ENCODE measurements around the gene PSMD9. TPM values are rescaled to one million over a fixed set of nuclear protein-coding genes. Genes with fewer than 3 reads are reported as not detected.

The PSMD9 gene
- total RNA-seq, 1 experiment from 2014 or later, result 66.0 TPM

GRCh38 chr12:121930862-121931261 is 42.3 kb downstream of the PSMD9 start:
- no peaks in the 10 kb centered on the region for H3K36me3 Mint-ChIP-seq (ENCODE audit: insufficient read depth, unreplicated experiment)
- H3K27me3 Mint-ChIP-seq (ENCODE audit: unreplicated experiment), result no peaks in the 10 kb centered on the region
- H3K4me1 Mint-ChIP-seq (ENCODE audit: low read depth, unreplicated experiment), result peaks cover 14% of the 10 kb centered on the region
- intact Hi-C loops (cut with micrococcal nuclease; ENCODE audit: unreplicated experiment), result no loop called here
- no peaks in the 10 kb centered on the region for H3K9me3 Mint-ChIP-seq (ENCODE audit: low read depth, unreplicated experiment)
- TF ChIP-seq CTCF (IDR thresholded peaks at IDR 0.05; ENCODE audit: unreplicated experiment), result no peak
- no peak overlapping the region for H3K4me3 Mint-ChIP-seq (ENCODE audit: low read depth, unreplicated experiment)
- no peak for DNase-seq
- no TSS peak for BruUV-seq (replicated peaks)
- CTCF ChIA-PET, result interaction anchor here (0.6 to 0.7 kb wide), 2 partner anchors 9 to 13 kb away, joined by 3 to 7 read pairs; partner anchors contain the start of gene CFAP251
- no peak overlapping the region for H3K27ac Mint-ChIP-seq (ENCODE audit: unreplicated experiment)

DNA sequence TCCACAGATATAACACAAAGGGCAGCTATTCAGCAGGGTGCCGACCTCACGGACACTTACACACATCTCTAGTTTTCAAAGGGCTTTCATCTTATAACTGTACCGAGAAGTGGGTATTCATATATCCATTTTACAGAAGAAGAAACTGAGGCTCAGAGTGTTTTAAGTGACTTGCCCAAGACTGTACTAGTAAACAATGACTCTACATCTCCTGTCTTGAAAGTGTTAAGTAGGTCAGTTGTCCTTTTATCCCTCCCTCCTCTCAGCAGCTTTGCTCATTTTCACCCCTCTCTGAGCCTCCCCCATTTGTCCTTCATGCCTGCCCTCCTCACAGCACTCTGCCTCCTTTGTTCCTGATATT is 43.6 kb downstream of the PSMD9 start:
- Mint-ChIP-seq H3K27ac (ENCODE audit: unreplicated experiment) (no peak overlapping the region), H3K36me3 (ENCODE audit: insufficient read depth, unreplicated experiment) (no peaks in the 10 kb centered on the region), H3K4me3 (ENCODE audit: low read depth, unreplicated experiment) (no peak overlapping the region), H3K9me3 (ENCODE audit: low read depth, unreplicated experiment) (no peaks in the 10 kb centered on the region), H3K27me3 (ENCODE audit: unreplicated experiment) (no peaks in the 10 kb centered on the region), H3K4me1 (ENCODE audit: low read depth, unreplicated experiment) (peaks cover 8% of the 10 kb centered on the region)
- TF ChIP-seq CTCF (IDR thresholded peaks at IDR 0.05; ENCODE audit: unreplicated experiment), result no peak
- DNase-seq, result no peak
- CTCF ChIA-PET, result no interaction called here
- no TSS peak for BruUV-seq (replicated peaks)
- intact Hi-C loops (cut with micrococcal nuclease; ENCODE audit: unreplicated experiment), result no loop called here

DNA sequence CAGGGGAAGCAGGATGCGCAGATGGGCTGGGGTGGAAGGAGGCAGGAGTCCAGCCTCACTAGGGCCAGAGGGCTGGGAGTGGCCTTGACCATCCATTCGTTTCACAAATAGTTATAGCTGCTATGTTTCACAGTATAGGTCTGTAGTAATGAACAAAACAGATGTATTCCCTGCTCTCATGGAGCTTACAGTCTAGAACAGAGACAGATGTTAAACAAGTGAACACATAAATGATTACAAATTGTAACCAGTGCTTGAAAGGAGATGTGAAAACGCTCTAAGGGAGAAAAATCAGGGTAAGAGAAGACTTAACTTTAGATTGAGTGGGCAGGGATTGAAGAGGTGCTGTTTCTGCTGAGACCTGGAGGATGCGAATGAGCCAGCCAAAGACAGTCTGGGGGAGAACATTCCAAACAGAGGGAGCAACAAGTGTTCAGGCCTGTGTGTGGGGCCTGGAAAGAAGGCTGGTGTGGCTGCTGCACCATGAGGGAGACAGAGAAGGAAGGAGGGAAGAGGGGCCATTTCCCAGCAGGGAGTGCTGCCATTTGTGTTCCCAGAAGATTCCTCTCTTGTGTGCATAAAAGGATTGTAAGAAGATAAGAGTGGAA is 44.4 kb downstream of the PSMD9 start:
- H3K4me1 Mint-ChIP-seq (ENCODE audit: low read depth, unreplicated experiment), result no peaks in the 10 kb centered on the region
- no peak for TF ChIP-seq CTCF (IDR thresholded peaks at IDR 0.05; ENCODE audit: unreplicated experiment)
- intact Hi-C loops (cut with micrococcal nuclease; ENCODE audit: unreplicated experiment), result no loop called here
- H3K36me3 Mint-ChIP-seq (ENCODE audit: insufficient read depth, unreplicated experiment), result no peaks in the 10 kb centered on the region
- no peaks in the 10 kb centered on the region for H3K27me3 Mint-ChIP-seq (ENCODE audit: unreplicated experiment)
- DNase-seq, result no peak
- no peak overlapping the region for H3K4me3 Mint-ChIP-seq (ENCODE audit: low read depth, unreplicated experiment)
- H3K9me3 Mint-ChIP-seq (ENCODE audit: low read depth, unreplicated experiment), result no peaks in the 10 kb centered on the region
- CTCF ChIA-PET, result no interaction called here
- no peak overlapping the region for H3K27ac Mint-ChIP-seq (ENCODE audit: unreplicated experiment)
- no TSS peak for BruUV-seq (replicated peaks)

DNA sequence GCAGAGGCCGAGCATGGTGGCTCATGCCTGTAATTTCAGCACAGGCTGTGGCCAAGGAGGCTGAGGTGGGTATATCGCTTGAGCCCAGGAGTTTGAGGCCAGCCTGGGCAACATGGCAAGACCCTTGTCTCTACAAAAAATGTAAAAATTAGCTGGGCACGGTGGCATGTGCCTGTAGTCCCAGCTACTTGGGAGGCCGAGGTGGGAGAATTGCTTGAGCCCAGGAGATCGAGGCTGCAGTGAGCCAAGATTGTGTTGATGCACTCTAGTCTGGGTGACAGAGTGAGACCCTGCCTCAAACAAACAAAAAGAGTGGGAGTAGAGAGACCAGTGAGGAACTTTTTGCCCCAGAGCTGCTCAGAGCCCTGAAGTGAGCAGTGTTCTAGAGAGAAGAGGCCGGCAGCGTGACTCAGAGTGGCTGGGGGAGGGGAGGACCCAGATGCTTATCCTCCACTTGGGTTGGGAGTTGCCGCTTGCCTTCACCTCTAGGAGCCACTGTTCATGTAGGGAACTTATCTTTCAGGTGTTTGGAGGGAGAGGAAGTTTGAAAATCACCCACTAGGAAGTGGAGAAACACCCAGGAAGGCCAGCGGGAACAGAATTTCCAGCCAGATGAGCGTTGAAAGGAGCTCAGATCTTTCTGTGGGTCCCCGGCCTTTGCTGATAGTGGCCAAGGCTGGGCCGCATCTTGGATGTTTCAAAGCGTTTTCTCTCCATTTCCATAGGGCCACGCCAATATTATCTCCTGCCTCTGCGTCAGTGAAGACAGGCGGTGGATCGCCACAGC is 45.1 kb downstream of the PSMD9 start:
- Mint-ChIP-seq H3K9me3 (ENCODE audit: low read depth, unreplicated experiment) (no peaks in the 10 kb centered on the region), H3K36me3 (ENCODE audit: insufficient read depth, unreplicated experiment) (no peaks in the 10 kb centered on the region), H3K4me1 (ENCODE audit: low read depth, unreplicated experiment) (no peaks in the 10 kb centered on the region), H3K27ac (ENCODE audit: unreplicated experiment) (no peak overlapping the region), H3K27me3 (ENCODE audit: unreplicated experiment) (no peaks in the 10 kb centered on the region), H3K4me3 (ENCODE audit: low read depth, unreplicated experiment) (no peak overlapping the region)
- CTCF ChIA-PET, result no interaction called here
- TF ChIP-seq CTCF (IDR thresholded peaks at IDR 0.05; ENCODE audit: unreplicated experiment), result no peak
- no peak for DNase-seq
- no TSS peak for BruUV-seq (replicated peaks)
- intact Hi-C loops (cut with micrococcal nuclease; ENCODE audit: unreplicated experiment), result no loop called here
